ENCODE measurements around the gene VEZT.

DNA sequence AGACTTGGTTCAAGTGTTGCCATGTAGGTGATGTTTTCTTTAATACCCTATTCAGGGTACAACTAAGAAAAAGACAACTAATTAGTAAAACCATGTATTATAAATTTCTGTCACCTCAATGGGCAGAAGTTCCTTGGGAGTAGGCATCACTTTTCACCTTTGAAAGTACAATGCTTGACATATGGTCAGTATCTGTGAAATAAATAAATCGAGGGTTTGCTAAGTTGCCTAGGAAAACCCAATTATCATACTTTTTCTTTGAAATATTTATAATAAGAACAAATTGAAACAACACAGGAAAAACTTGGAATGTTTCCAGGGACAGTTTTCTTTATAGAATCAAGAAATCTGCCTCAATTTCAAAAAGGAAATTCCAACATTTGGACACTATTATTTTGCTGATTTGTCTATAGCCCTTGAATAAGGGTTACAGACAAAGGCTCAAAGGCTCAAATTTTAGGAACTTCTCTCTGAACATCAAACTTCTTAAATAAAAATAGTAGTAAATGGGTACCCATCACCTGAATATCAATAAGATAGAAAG is 14.0 kb upstream of the VEZT start:
- TF ChIP-seq, protein P1, sequence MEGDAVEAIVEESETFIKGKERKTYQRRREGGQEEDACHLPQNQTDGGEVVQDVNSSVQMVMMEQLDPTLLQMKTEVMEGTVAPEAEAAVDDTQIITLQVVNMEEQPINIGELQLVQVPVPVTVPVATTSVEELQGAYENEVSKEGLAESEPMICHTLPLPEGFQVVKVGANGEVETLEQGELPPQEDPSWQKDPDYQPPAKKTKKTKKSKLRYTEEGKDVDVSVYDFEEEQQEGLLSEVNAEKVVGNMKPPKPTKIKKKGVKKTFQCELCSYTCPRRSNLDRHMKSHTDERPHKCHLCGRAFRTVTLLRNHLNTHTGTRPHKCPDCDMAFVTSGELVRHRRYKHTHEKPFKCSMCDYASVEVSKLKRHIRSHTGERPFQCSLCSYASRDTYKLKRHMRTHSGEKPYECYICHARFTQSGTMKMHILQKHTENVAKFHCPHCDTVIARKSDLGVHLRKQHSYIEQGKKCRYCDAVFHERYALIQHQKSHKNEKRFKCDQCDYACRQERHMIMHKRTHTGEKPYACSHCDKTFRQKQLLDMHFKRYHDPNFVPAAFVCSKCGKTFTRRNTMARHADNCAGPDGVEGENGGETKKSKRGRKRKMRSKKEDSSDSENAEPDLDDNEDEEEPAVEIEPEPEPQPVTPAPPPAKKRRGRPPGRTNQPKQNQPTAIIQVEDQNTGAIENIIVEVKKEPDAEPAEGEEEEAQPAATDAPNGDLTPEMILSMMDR (conservative IDR thresholded peaks at IDR 0.05) = no peak
- TF ChIP-seq ZFX (IDR thresholded peaks at IDR 0.05) = no peak

All from C4-2B (cell line).